Measurements from ENCODE around the gene TBPL2.
"Not testable (repeated sequence)": the region's sequence is repeated elsewhere in the genome, so short reads cannot be mapped to it uniquely, and the experiment has no call there.

The TBPL2 gene

DNA sequence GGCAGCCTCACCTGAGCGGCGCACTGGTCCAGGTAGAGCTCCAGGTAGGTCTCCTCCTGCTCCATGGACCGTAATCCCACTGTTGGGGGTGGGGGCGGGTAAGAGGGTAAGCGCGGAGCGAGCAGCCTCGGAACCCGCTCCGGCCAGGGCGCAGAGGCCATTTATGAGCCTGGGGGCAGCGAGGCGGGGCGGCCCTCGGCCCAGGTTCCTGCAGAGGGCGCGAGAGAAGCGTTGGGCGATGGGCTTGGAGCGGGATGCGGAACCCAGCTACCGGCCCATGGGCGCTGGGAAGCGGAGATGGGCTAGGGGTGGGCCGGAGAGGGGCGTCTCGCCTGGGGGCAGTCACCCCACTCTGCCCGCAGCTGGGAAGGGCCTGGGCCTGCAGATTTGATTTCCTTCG, at the start of gene TBPL2:
Gene TBPL2 (minus strand): TSS at position 232 of the 400 bp plus-strand sequence. CDS start 167 bp downstream, at position 65.
- Histone ChIP-seq H3K4me3 (ENCODE audit: low read length in 2 of 2) (no peak within 1 kb of the TSS), H3K36me3 (ENCODE audit: control insufficient read depth in 2 of 2, insufficient read depth in 2 of 2, low read length in 2 of 2) (no peaks in the 10 kb centered on the region), H3K9me3 (ENCODE audit: control insufficient read depth in 2 of 2, low read length in 2 of 2) (no peaks in the 10 kb centered on the region), H3K9ac (ENCODE audit: low read length in 2 of 2) (no peak within 1 kb of the TSS), H3K27me3 (ENCODE audit: control insufficient read depth in 1 of 2, insufficient read depth in 2 of 2, low read length in 2 of 2) (peaks cover 6 to 10% of the 10 kb centered on the region in 2 donors), H3K27ac (ENCODE audit: low read length) (no peak within 1 kb of the TSS), H3K4me1 (ENCODE audit: control insufficient read depth, insufficient read depth, low read length) (no peaks in the 10 kb centered on the region)

DNA sequence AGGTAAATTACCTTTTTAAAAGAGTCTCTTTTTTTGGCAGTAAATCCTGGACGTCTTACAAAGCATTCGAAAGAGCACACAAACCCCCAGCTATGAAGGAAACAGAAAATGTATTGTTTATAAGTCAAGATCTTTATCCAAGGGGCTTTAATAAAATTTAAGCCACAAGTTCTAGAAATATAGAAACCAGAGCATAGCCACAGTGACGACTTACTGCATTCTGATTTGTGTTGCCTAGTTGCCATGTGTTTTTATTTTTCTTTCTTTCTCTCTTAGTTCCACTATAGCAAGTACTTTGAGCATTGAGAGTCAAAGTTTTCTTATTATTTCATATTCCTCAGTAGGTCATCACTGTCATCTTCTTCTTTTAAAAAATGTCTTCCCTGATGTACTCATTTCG, 47.8 kb upstream of the TBPL2 start:
- H3K36me3 ChIP-seq (ENCODE audit: control insufficient read depth in 2 of 2, insufficient read depth in 2 of 2, low read length in 2 of 2), result no peaks in the 10 kb centered on the region
- H3K9ac ChIP-seq (ENCODE audit: low read length in 2 of 2), result no peak overlapping the region
- no peaks in the 10 kb centered on the region for H3K4me1 ChIP-seq (ENCODE audit: control insufficient read depth, insufficient read depth, low read length)
- no peaks in the 10 kb centered on the region for H3K27me3 ChIP-seq (ENCODE audit: control insufficient read depth in 1 of 2, insufficient read depth in 2 of 2, low read length in 2 of 2)
- H3K4me3 ChIP-seq (ENCODE audit: low read length in 2 of 2), result no peak overlapping the region
- no peak overlapping the region for H3K27ac ChIP-seq (ENCODE audit: low read length)
- H3K9me3 ChIP-seq (ENCODE audit: control insufficient read depth in 2 of 2, low read length in 2 of 2), result no peaks in the 10 kb centered on the region

DNA sequence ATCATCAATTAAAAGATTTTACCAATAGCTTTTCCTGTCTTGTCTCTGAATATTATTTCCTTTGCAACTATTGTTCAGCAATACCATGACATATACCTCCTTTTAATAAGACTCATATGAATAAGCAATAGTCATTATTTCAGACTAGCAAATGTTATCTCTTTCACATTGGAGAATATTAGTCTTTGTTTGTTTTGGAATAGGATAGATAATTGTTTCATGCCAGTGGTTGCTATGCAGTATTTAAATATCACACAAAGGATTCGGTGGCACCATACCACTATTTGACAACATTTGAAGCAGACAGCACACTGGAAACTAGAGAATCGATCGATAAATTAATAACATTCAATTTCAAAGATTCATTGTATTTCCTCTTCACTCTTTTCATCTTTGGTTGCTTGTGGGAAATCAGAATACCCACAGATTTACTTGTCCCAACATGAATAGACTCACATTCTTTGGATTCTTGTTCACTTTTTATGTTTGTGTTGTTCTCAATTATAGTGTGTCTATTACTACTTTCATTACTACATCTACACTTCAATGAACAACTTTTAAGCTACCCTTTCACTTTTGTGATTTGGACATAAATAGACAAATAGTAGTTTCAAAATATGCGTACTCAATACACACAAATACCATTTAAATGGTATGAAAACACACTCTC, 42.7 kb upstream of the TBPL2 start:
- Histone ChIP-seq H3K9me3 (ENCODE audit: control insufficient read depth in 2 of 2, low read length in 2 of 2) (no peaks in the 10 kb centered on the region), H3K27ac (ENCODE audit: low read length) (no peak overlapping the region), H3K4me3 (ENCODE audit: low read length in 2 of 2) (no peak overlapping the region), H3K4me1 (ENCODE audit: control insufficient read depth, insufficient read depth, low read length) (no peaks in the 10 kb centered on the region), H3K9ac (ENCODE audit: low read length in 2 of 2) (no peak overlapping the region), H3K27me3 (ENCODE audit: control insufficient read depth in 1 of 2, insufficient read depth in 2 of 2, low read length in 2 of 2) (no peaks in the 10 kb centered on the region), H3K36me3 (ENCODE audit: control insufficient read depth in 2 of 2, insufficient read depth in 2 of 2, low read length in 2 of 2) (no peaks in the 10 kb centered on the region)

DNA sequence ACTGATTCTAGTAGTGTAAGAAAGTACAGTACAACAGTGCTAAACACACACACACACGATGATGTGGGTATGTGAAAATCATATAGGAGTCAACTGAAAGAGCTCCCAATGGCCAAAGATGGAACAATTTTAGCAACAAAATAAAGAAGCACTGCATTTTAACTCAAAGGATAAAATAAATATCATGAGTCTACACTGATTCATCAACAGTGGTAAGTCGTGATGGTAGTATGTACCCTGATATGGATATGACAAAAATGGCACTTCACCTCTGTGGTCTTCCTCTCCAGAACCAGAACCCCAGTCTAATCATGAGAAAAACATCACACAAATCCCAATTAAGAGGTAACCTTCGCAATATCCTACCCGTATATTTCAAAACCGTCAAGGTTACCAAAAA, 41.4 kb upstream of the TBPL2 start:
- no peaks in the 10 kb centered on the region for H3K27me3 ChIP-seq (ENCODE audit: control insufficient read depth in 1 of 2, insufficient read depth in 2 of 2, low read length in 2 of 2)
- H3K36me3 ChIP-seq (ENCODE audit: control insufficient read depth in 2 of 2, insufficient read depth in 2 of 2, low read length in 2 of 2), result no peaks in the 10 kb centered on the region
- H3K9me3 ChIP-seq (ENCODE audit: control insufficient read depth in 2 of 2, low read length in 2 of 2), result no peaks in the 10 kb centered on the region

DNA sequence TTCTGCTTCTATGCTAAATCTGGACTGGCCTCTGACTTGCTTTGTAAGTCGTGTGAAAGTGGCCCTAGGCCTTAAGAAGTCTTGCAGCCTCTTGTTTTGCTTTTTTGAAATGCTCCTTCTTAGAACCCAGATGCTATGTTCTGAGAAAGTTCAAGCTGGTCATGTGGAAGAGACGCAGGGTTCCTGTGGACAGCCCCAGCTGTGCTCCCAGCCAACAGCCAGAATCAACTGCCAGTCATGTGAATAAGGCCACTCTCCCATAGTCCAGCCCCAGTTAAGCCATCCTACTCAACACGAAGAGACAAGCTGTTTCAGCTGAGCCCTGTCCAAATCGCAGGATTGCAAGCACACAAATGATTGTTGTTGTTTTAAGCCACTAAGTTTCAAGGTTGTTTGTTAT, 37.3 kb upstream of the TBPL2 start:
- no peak overlapping the region for H3K4me3 ChIP-seq (ENCODE audit: low read length in 2 of 2)
- no peaks in the 10 kb centered on the region for H3K9me3 ChIP-seq (ENCODE audit: control insufficient read depth in 2 of 2, low read length in 2 of 2)
- no peaks in the 10 kb centered on the region for H3K4me1 ChIP-seq (ENCODE audit: control insufficient read depth, insufficient read depth, low read length)
- H3K27me3 ChIP-seq (ENCODE audit: control insufficient read depth in 1 of 2, insufficient read depth in 2 of 2, low read length in 2 of 2), result no peaks in the 10 kb centered on the region
- H3K27ac ChIP-seq (ENCODE audit: low read length), result no peak overlapping the region
- H3K9ac ChIP-seq (ENCODE audit: low read length in 2 of 2), result no peak overlapping the region
- no peaks in the 10 kb centered on the region for H3K36me3 ChIP-seq (ENCODE audit: control insufficient read depth in 2 of 2, insufficient read depth in 2 of 2, low read length in 2 of 2)

More for the DNA sequence above, 41.4 kb upstream of the TBPL2 start:
- Histone ChIP-seq H3K27ac (ENCODE audit: low read length) (no peak overlapping the region), H3K4me1 (ENCODE audit: control insufficient read depth, insufficient read depth, low read length) (no peaks in the 10 kb centered on the region), H3K9ac (ENCODE audit: low read length in 2 of 2) (no peak overlapping the region), H3K4me3 (ENCODE audit: low read length in 2 of 2) (no peak overlapping the region)

DNA sequence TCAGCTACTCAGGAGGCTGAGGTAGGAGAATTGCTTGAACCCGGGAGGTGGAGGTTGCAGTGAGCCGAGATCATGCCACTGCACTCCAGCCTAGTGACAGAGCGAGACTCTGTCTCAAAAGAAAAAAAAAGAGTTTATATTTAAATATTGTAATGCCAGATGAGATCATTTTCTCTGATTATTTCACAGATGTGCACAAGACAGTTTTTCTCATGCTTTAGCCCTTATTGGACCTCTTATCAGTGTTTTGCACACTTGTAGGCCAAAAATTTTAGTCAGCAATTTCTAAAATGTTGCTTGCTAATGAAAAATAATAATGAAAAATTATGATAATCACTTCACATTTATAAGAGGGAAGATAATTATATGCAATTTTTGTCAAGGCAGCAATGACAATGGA, 36.0 kb upstream of the TBPL2 start:
- H3K9ac ChIP-seq (ENCODE audit: low read length in 2 of 2); H3K9me3 ChIP-seq (ENCODE audit: control insufficient read depth in 2 of 2, low read length in 2 of 2); H3K4me3 ChIP-seq (ENCODE audit: low read length in 2 of 2); H3K27ac ChIP-seq (ENCODE audit: low read length); H3K36me3 ChIP-seq (ENCODE audit: control insufficient read depth in 2 of 2, insufficient read depth in 2 of 2, low read length in 2 of 2); H3K4me1 ChIP-seq (ENCODE audit: control insufficient read depth, insufficient read depth, low read length); H3K27me3 ChIP-seq (ENCODE audit: control insufficient read depth in 1 of 2, insufficient read depth in 2 of 2, low read length in 2 of 2): not testable (repeated sequence)

DNA sequence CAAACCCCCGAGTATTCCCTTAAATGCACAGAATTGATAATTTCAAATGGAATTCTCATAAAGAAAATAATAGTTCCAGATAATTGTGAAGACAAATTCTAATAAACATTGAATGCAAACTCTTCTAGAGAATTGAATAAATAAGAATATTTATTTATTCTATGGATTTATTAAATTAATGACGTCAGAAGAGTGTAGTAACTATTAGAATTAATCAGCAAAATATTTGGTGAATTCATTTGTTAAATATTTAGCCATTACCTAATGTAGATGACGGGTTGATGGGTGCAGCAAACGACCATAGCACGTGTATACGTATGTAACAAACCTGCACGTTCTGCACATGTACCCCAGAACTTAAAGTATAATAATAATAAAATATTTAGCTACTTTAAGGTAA, 33.4 kb upstream of the TBPL2 start:
- H3K4me1 ChIP-seq (ENCODE audit: control insufficient read depth, insufficient read depth, low read length), result no peaks in the 10 kb centered on the region
- no peaks in the 10 kb centered on the region for H3K27me3 ChIP-seq (ENCODE audit: control insufficient read depth in 1 of 2, insufficient read depth in 2 of 2, low read length in 2 of 2)
- no peak overlapping the region for H3K27ac ChIP-seq (ENCODE audit: low read length)
- no peaks in the 10 kb centered on the region for H3K9me3 ChIP-seq (ENCODE audit: control insufficient read depth in 2 of 2, low read length in 2 of 2)
- H3K4me3 ChIP-seq (ENCODE audit: low read length in 2 of 2), result no peak overlapping the region
- no peaks in the 10 kb centered on the region for H3K36me3 ChIP-seq (ENCODE audit: control insufficient read depth in 2 of 2, insufficient read depth in 2 of 2, low read length in 2 of 2)
- no peak overlapping the region for H3K9ac ChIP-seq (ENCODE audit: low read length in 2 of 2)

DNA sequence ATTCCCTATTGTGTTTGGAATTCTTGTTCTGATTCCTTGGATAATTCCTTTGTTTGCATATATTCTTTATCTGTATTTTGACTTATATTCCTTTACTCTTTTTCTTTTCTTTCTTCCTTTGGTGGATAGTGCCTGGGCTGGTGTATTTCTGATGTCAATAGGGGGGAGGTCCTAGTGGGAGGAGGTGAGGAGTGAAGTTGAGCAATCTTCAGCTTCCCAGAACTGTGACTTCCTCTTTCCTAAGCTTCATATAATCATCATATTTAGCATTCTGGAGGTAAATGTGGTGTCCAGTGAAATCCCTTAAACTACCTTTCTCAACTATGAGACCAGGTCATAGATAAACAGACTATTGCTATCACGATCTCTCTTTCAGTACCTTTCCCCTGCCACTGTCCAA, 29.6 kb upstream of the TBPL2 start:
- no peaks in the 10 kb centered on the region for H3K4me1 ChIP-seq (ENCODE audit: control insufficient read depth, insufficient read depth, low read length)
- H3K27ac ChIP-seq (ENCODE audit: low read length), result no peak overlapping the region
- no peaks in the 10 kb centered on the region for H3K9me3 ChIP-seq (ENCODE audit: control insufficient read depth in 2 of 2, low read length in 2 of 2)
- H3K27me3 ChIP-seq (ENCODE audit: control insufficient read depth in 1 of 2, insufficient read depth in 2 of 2, low read length in 2 of 2), result no peaks in the 10 kb centered on the region
- no peaks in the 10 kb centered on the region for H3K36me3 ChIP-seq (ENCODE audit: control insufficient read depth in 2 of 2, insufficient read depth in 2 of 2, low read length in 2 of 2)
- H3K4me3 ChIP-seq (ENCODE audit: low read length in 2 of 2), result no peak overlapping the region
- H3K9ac ChIP-seq (ENCODE audit: low read length in 2 of 2), result no peak overlapping the region

DNA sequence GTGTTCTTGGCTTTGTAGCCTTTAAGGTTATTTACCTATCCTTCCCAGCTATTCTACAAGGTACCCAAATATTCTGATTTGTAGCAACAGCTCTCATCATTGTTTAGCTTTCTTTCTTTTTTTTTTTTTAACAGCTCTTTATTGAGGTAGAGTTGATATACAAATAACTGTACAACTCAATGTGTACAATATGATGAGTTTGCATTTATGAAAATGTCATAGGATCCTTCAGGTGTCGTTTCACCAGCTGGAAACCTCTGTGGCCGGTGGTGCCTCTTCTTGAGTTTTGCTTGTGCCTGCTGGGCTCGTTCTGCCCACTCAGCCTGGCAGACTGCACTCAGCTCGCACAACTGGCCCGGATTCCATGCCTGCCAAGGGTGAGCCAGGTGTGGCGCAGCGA, 26.9 kb upstream of the TBPL2 start:
- Histone ChIP-seq H3K9me3 (ENCODE audit: control insufficient read depth in 2 of 2, low read length in 2 of 2) (no peaks in the 10 kb centered on the region), H3K4me3 (ENCODE audit: low read length in 2 of 2) (no peak overlapping the region), H3K36me3 (ENCODE audit: control insufficient read depth in 2 of 2, insufficient read depth in 2 of 2, low read length in 2 of 2) (no peaks in the 10 kb centered on the region), H3K4me1 (ENCODE audit: control insufficient read depth, insufficient read depth, low read length) (no peaks in the 10 kb centered on the region), H3K9ac (ENCODE audit: low read length in 2 of 2) (no peak overlapping the region), H3K27ac (ENCODE audit: low read length) (no peak overlapping the region), H3K27me3 (ENCODE audit: control insufficient read depth in 1 of 2, insufficient read depth in 2 of 2, low read length in 2 of 2) (no peaks in the 10 kb centered on the region)

DNA sequence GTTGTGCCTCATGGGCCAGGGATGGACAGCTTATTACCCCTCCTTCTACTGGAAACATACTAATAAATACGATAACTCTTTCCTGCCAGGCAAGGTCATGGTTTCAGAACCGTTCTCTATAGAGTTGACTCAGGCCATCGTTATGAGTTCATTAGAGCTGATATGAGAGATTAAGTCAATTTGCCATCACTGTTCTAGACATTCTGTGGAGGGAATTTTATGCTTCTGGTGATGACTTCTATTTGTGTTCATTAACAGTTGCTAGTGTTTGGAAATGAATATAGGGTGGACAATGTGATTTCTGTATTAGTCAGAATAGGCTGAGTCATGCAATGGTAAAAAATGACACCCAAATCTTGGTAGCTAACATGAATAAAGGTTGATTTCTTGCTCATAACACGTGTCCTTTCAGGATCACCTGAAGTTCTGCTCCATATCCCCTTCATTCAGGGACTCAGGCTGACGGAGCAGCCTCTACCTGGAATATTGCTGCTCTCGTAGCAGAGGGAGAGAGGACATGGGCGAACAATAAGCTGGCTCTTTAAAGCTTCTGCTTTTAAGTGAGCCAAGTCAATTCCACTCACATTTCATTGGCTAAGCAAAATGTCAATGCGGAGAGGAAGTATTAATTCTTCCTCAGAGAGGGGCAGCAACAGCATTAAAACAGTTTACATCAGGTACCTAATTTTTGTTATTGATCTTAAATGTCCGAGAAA, 18.5 kb upstream of the TBPL2 start:
- no peak overlapping the region for H3K27ac ChIP-seq (ENCODE audit: low read length)
- no peak overlapping the region for H3K4me3 ChIP-seq (ENCODE audit: low read length in 2 of 2)
- H3K36me3 ChIP-seq (ENCODE audit: control insufficient read depth in 2 of 2, insufficient read depth in 2 of 2, low read length in 2 of 2), result no peaks in the 10 kb centered on the region
- H3K9ac ChIP-seq (ENCODE audit: low read length in 2 of 2), result no peak overlapping the region
- peaks cover 4% of the 10 kb centered on the region for H3K4me1 ChIP-seq (ENCODE audit: control insufficient read depth, insufficient read depth, low read length)
- no peaks in the 10 kb centered on the region for H3K9me3 ChIP-seq (ENCODE audit: control insufficient read depth in 2 of 2, low read length in 2 of 2)
- no peaks in the 10 kb centered on the region for H3K27me3 ChIP-seq (ENCODE audit: control insufficient read depth in 1 of 2, insufficient read depth in 2 of 2, low read length in 2 of 2)

DNA sequence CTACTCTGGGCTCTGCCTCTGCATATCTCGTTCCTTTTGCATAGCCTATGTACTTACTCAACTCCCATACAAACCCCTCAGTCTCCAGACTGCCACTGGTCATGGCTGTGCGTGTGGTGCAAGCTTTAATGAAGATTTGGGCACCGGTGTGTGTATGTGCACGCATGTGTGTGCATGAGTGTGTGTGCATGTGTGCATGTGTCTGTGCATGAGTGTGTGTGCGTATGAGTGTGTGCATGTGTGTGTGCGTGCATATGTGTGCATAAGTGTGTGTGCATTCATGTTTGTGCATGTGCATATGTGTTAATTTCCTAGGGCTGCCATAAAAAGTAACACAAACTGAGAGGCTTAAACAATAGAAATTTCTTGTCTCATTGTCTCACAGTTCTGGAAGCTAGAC, 17.1 kb upstream of the TBPL2 start:
- Histone ChIP-seq H3K36me3 (ENCODE audit: control insufficient read depth in 2 of 2, insufficient read depth in 2 of 2, low read length in 2 of 2) (no peaks in the 10 kb centered on the region), H3K27ac (ENCODE audit: low read length) (no peak overlapping the region), H3K9me3 (ENCODE audit: control insufficient read depth in 2 of 2, low read length in 2 of 2) (no peaks in the 10 kb centered on the region), H3K27me3 (ENCODE audit: control insufficient read depth in 1 of 2, insufficient read depth in 2 of 2, low read length in 2 of 2) (no peaks in the 10 kb centered on the region), H3K9ac (ENCODE audit: low read length in 2 of 2) (no peak overlapping the region), H3K4me3 (ENCODE audit: low read length in 2 of 2) (no peak overlapping the region), H3K4me1 (ENCODE audit: control insufficient read depth, insufficient read depth, low read length) (peaks cover 4% of the 10 kb centered on the region)
